ENCODE measurements around the gene PRKCE. TPM values are rescaled to one million over a fixed set of nuclear protein-coding genes. Genes with fewer than 3 reads are reported as not detected.

Gene PRKCE
- total RNA-seq, 1 experiment from 2014 or later, result 2.4 TPM

DNA sequence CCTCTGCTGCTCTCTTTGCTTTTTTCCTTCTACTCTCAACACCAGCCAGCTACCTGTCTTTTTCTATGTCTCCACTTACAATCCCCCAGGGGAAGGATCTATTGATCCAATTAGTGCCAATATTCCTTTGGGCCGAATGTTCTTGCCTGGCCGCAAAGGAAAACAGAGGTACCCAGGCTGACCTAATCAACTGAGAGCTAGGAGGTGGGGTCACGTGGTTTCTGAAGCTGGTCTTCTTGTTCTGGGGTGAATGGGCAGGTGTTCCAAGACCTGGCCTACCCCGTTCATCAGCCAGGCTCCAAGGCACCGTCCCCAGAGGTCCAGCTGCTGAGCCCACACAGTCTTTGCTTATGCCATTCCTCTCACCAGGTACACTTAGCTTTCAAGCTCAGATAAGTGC lies 580.2 kb downstream of the PRKCE start:
- no peak overlapping the region for H3K27ac ChIP-seq (ENCODE audit: low read depth, low read length, poor library complexity, severe bottlenecking)
- H3K27me3 ChIP-seq (replicated peaks; ENCODE audit: insufficient read depth, low read depth, low read length, poor library complexity), result no peaks in the 10 kb centered on the region
- no peaks in the 10 kb centered on the region for H3K36me3 ChIP-seq (ENCODE audit: insufficient read depth, low read length, poor library complexity, severe bottlenecking)
- intact Hi-C loops (cut with micrococcal nuclease; ENCODE audit: unreplicated experiment), result no loop called here
- CTCF ChIA-PET, result no interaction called here
- no TSS peak for BruUV-seq (replicated peaks)
- no peak overlapping the region for H3K4me3 ChIP-seq (ENCODE audit: low read depth, low read length, poor library complexity, severe bottlenecking)
- DNase-seq (ENCODE audit: low spot score), result no peak
- TF ChIP-seq EZH2 (IDR thresholded peaks at IDR 0.05; ENCODE audit: borderline replicate concordance, low read depth, low read length, poor library complexity, severe bottlenecking) (no peak), CTCF (conservative IDR thresholded peaks at IDR 0.05; ENCODE audit: low read depth, low read length) (no peak)
- H3K4me1 ChIP-seq (ENCODE audit: insufficient read depth, low read length, poor library complexity, severe bottlenecking), result no peaks in the 10 kb centered on the region
- no peaks in the 10 kb centered on the region for H3K9me3 ChIP-seq (ENCODE audit: low read depth, low read length, poor library complexity, severe bottlenecking)
- POLR2A ChIA-PET (ENCODE audit: low non-redundant PET), result no interaction called here

GRCh38 chr2:46232860-46233259 lies 581.4 kb downstream of the PRKCE start:
- no peaks in the 10 kb centered on the region for H3K27me3 ChIP-seq (replicated peaks; ENCODE audit: insufficient read depth, low read depth, low read length, poor library complexity)
- no peaks in the 10 kb centered on the region for H3K9me3 ChIP-seq (ENCODE audit: low read depth, low read length, poor library complexity, severe bottlenecking)
- ChIA-PET CTCF (no interaction called here), POLR2A (ENCODE audit: low non-redundant PET) (no interaction called here)
- TF ChIP-seq EZH2 (IDR thresholded peaks at IDR 0.05; ENCODE audit: borderline replicate concordance, low read depth, low read length, poor library complexity, severe bottlenecking) (no peak), CTCF (conservative IDR thresholded peaks at IDR 0.05; ENCODE audit: low read depth, low read length) (no peak)
- no peaks in the 10 kb centered on the region for H3K36me3 ChIP-seq (ENCODE audit: insufficient read depth, low read length, poor library complexity, severe bottlenecking)
- intact Hi-C loops (cut with micrococcal nuclease; ENCODE audit: unreplicated experiment), result no loop called here
- H3K4me1 ChIP-seq (ENCODE audit: insufficient read depth, low read length, poor library complexity, severe bottlenecking), result no peaks in the 10 kb centered on the region
- DNase-seq (ENCODE audit: low spot score), result no peak
- BruUV-seq (replicated peaks), result no TSS peak
- H3K4me3 ChIP-seq (ENCODE audit: low read depth, low read length, poor library complexity, severe bottlenecking), result no peak overlapping the region
- no peak overlapping the region for H3K27ac ChIP-seq (ENCODE audit: low read depth, low read length, poor library complexity, severe bottlenecking)

- Histone ChIP-seq H3K27ac (ENCODE audit: low read depth, low read length, poor library complexity, severe bottlenecking) (no peak overlapping the region), H3K4me1 (ENCODE audit: insufficient read depth, low read length, poor library complexity, severe bottlenecking) (no peaks in the 10 kb centered on the region), H3K36me3 (ENCODE audit: insufficient read depth, low read length, poor library complexity, severe bottlenecking) (no peaks in the 10 kb centered on the region), H3K27me3 (replicated peaks; ENCODE audit: insufficient read depth, low read depth, low read length, poor library complexity) (no peaks in the 10 kb centered on the region), H3K4me3 (ENCODE audit: low read depth, low read length, poor library complexity, severe bottlenecking) (no peak overlapping the region), H3K9me3 (ENCODE audit: low read depth, low read length, poor library complexity, severe bottlenecking) (no peaks in the 10 kb centered on the region)
- BruUV-seq (replicated peaks), result no TSS peak
- intact Hi-C loops (cut with micrococcal nuclease; ENCODE audit: unreplicated experiment), result no loop called here
- POLR2A ChIA-PET (ENCODE audit: low non-redundant PET), result no interaction called here
- CTCF ChIA-PET, result no interaction called here
- no peak for DNase-seq (ENCODE audit: low spot score)
- TF ChIP-seq EZH2 (IDR thresholded peaks at IDR 0.05; ENCODE audit: borderline replicate concordance, low read depth, low read length, poor library complexity, severe bottlenecking), result no peak
- TF ChIP-seq CTCF (conservative IDR thresholded peaks at IDR 0.05; ENCODE audit: low read depth, low read length), result no peak
These were observed 584.8 kb downstream of the PRKCE start for GRCh38 chr2:46236006-46236875.
